ENCODE results near the gene PCMTD2. TPM values are rescaled to one million over a fixed set of nuclear protein-coding genes. Genes with fewer than 3 reads are reported as not detected.
"Not testable (repeated sequence)": the region's sequence is repeated elsewhere in the genome, so short reads cannot be mapped to it uniquely, and the experiment has no call there.

Gene PCMTD2
- total RNA-seq, 3 donors from 2014 or later: 20.4 to 24.4 (median 21.2) TPM

GRCh38 chr20:64229507-64230061 lies 26.0 kb upstream of the PCMTD2 start:
- ATAC-seq (no peak), DNase-seq (no peak)
- H3K9me3 Mint-ChIP-seq: no peaks in the 10 kb centered on the region
- no peaks in the 10 kb centered on the region for H3K36me3 Mint-ChIP-seq (ENCODE audit: insufficient read depth)
- H3K4me3 Mint-ChIP-seq: no peak overlapping the region
- H3K4me1 Mint-ChIP-seq (ENCODE audit: low read depth): peaks cover 37% of the 10 kb centered on the region
- H3K27me3 Mint-ChIP-seq (ENCODE audit: low read depth): peaks cover 1% of the 10 kb centered on the region

GRCh38 chr20:64230461-64231145 lies 24.9 kb upstream of the PCMTD2 start:
- Mint-ChIP-seq H3K9me3 (no peaks in the 10 kb centered on the region), H3K27me3 (ENCODE audit: low read depth) (peaks cover 1% of the 10 kb centered on the region), H3K36me3 (ENCODE audit: insufficient read depth) (no peaks in the 10 kb centered on the region), H3K4me3 (no peak overlapping the region), H3K4me1 (ENCODE audit: low read depth) (peaks cover 33% of the 10 kb centered on the region)
- ATAC-seq: no peak
- DNase-seq: no peak

- peaks cover 22% of the 10 kb centered on the region for H3K4me1 Mint-ChIP-seq (ENCODE audit: low read depth)
- H3K27me3 Mint-ChIP-seq (ENCODE audit: low read depth): no peaks in the 10 kb centered on the region
- H3K4me3 Mint-ChIP-seq: no peak overlapping the region
- ATAC-seq: no peak
- DNase-seq: no peak
- H3K9me3 Mint-ChIP-seq: no peaks in the 10 kb centered on the region
- no peaks in the 10 kb centered on the region for H3K36me3 Mint-ChIP-seq (ENCODE audit: insufficient read depth)
Observed at GRCh38 chr20:64231621-64232550, 23.7 kb upstream of the PCMTD2 start.

GRCh38 chr20:64232794-64233193 lies 22.8 kb upstream of the PCMTD2 start:
- H3K9me3 Mint-ChIP-seq: no peaks in the 10 kb centered on the region
- DNase-seq (no peak), ATAC-seq (no peak)
- no peaks in the 10 kb centered on the region for H3K36me3 Mint-ChIP-seq (ENCODE audit: insufficient read depth)
- H3K4me1 Mint-ChIP-seq (ENCODE audit: low read depth): peaks cover 15% of the 10 kb centered on the region
- H3K4me3 Mint-ChIP-seq: no peak overlapping the region
- no peaks in the 10 kb centered on the region for H3K27me3 Mint-ChIP-seq (ENCODE audit: low read depth)

DNA sequence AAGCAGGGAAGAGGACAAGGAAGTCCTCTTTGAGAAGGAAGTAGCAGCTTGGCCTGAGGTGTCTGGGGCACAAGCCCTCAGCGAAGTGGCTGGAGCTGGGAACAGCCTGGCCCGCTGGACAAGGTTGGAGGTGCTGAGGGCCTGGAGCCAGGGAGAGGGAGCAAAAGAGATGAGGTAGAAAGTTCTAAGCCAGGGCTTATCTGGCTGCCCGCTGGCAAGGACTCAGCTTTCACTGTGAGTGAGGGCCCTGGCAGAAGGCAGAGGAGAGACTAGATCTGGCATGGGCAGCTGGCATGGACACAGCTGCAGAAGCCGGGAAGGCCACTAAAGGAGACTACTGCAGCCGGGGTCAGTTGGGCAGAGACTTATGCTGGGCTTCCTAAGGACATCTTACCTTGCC lies 21.8 kb upstream of the PCMTD2 start:
- H3K4me3 Mint-ChIP-seq: no peak overlapping the region
- peaks cover 10% of the 10 kb centered on the region for H3K4me1 Mint-ChIP-seq (ENCODE audit: low read depth)
- no peaks in the 10 kb centered on the region for H3K27me3 Mint-ChIP-seq (ENCODE audit: low read depth)
- no peaks in the 10 kb centered on the region for H3K9me3 Mint-ChIP-seq
- ATAC-seq (no peak), DNase-seq (no peak)
- H3K36me3 Mint-ChIP-seq (ENCODE audit: insufficient read depth): no peaks in the 10 kb centered on the region

DNA sequence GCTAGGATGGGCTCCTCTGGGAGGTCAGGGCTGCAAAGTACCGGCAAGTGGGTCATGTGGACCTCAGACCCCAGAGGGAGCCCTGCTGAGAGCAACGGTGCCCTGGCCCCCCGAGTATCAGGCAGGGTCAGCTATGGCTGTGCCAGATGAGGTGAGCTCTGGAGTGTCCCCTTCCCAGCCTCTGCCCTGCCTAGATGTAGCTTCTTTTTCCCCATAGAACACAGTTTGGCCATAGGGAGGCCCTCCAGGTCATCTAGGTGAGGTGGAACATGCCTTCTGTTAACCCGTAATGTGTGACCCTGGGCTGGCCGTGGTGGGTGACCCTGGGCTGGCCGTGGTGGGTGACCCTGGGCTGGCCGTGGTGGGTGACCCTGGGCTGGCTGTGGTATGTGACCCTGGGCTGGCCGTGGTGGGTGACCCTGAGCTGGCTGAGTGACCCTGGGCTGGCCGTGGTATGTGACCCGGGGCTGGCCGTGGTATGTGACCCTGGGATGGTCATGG lies 21.2 kb upstream of the PCMTD2 start:
- no peak for ATAC-seq
- Mint-ChIP-seq H3K4me3 (no peak overlapping the region), H3K9me3 (no peaks in the 10 kb centered on the region), H3K36me3 (ENCODE audit: insufficient read depth) (no peaks in the 10 kb centered on the region), H3K27me3 (ENCODE audit: low read depth) (no peaks in the 10 kb centered on the region), H3K4me1 (ENCODE audit: low read depth) (peaks cover 10% of the 10 kb centered on the region)
- DNase-seq: no peak

DNA sequence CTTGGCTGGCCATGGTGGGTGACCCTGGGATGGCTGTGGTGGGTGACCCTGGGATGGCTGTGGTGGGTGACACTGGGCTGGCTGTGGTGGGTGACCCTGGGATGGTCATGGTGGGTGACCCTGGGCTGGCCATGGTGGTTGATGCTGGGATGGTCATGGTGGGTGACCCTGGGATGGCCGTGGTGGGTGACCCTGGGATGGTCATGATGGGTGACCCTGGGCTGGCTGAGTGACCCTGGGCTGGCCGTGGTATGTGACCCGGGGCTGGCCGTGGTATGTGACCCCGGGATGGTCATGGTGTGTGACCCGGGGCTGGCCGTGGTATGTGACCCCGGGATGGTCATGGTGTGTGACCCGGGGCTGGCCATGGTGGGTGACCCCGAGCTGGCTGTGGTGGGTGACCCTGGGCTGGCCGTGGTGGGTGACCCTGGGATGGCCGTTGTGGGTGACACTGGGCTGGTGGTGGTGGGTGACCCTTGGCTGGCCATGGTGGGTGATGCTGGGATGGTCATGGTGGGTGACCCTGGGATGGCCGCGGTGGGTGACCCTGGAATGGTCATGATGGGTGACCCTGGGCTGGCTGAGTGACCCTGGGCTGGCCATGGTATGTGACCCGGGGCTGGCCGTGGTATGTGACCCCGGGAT lies 20.5 kb upstream of the PCMTD2 start:
- H3K4me1 Mint-ChIP-seq (ENCODE audit: low read depth); H3K4me3 Mint-ChIP-seq; H3K36me3 Mint-ChIP-seq (ENCODE audit: insufficient read depth); DNase-seq; H3K9me3 Mint-ChIP-seq; ATAC-seq; H3K27me3 Mint-ChIP-seq (ENCODE audit: low read depth): not testable (repeated sequence)

DNA sequence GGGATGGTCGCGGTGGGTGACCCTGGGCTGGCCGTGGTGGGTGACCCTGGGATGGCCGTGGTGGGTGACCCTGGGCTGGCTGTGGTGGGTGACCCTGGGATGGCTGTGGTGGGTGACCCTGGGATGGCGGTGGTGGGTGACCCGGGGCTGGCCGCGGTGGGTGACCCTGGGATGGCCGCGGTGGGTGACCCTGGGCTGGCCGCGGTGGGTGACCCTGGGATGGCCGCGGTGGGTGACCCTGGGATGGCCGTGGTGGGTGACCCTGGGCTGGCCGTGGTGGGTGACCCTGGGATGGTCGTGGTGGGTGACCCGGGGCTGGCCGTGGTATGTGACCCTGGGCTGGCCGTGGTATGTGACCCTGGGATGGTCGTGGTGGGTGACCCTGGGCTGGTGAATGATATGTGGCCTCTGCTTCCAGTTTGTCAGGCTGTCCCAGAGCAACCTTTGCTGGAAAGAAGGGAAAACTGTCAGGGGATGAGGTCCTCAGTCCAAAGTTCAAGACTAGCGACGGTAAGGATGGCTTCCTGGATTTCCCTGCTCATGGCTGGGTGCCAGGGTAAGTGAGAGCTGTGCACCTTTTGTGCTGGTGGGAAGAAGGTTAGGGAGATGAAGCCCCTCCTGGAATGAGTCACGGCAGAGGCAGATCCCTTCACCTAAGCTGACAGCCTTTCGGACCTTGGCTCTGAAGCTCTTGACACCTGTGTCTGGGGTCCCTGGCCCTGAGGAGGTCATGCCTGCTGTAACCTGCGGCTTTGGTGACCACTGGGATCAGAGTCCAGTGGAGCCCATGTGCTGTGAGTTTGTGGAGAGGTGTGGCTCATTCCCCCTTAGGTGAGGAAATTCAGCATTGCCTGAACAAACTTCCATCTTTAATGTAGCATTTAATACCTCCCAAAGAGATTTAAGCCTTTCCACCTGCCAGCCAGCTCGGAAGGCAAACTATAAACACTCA lies 19.1 kb upstream of the PCMTD2 start:
- DNase-seq (no peak), ATAC-seq (no peak)
- Mint-ChIP-seq H3K27me3 (ENCODE audit: low read depth) (no peaks in the 10 kb centered on the region), H3K9me3 (no peaks in the 10 kb centered on the region), H3K4me1 (ENCODE audit: low read depth) (peaks cover 10% of the 10 kb centered on the region), H3K4me3 (no peak overlapping the region), H3K36me3 (ENCODE audit: insufficient read depth) (no peaks in the 10 kb centered on the region)

DNA sequence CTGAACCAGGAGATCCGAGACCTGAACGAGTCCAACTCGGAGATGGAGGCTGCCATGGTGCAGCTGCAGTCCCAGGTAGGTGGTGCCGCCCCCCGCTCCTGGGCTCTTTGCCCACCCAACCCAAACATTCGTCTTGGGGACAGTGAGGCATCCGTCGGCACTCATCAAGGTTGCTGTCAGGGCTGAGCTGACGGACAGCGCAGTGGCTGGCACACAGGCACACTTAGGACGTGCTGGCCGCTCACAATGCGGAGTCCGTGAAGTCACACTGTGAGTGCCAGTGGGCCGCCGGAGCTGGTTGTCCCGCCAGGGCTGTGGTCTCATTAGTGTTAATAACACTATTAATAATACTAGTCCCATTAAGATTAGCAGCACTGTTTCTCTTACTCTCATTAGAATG lies 18.2 kb upstream of the PCMTD2 start:
- H3K4me3 Mint-ChIP-seq: no peak overlapping the region
- no peaks in the 10 kb centered on the region for H3K9me3 Mint-ChIP-seq
- DNase-seq (no peak), ATAC-seq (no peak)
- H3K4me1 Mint-ChIP-seq (ENCODE audit: low read depth): peaks cover 10% of the 10 kb centered on the region
- no peaks in the 10 kb centered on the region for H3K27me3 Mint-ChIP-seq (ENCODE audit: low read depth)
- no peaks in the 10 kb centered on the region for H3K36me3 Mint-ChIP-seq (ENCODE audit: insufficient read depth)

DNA sequence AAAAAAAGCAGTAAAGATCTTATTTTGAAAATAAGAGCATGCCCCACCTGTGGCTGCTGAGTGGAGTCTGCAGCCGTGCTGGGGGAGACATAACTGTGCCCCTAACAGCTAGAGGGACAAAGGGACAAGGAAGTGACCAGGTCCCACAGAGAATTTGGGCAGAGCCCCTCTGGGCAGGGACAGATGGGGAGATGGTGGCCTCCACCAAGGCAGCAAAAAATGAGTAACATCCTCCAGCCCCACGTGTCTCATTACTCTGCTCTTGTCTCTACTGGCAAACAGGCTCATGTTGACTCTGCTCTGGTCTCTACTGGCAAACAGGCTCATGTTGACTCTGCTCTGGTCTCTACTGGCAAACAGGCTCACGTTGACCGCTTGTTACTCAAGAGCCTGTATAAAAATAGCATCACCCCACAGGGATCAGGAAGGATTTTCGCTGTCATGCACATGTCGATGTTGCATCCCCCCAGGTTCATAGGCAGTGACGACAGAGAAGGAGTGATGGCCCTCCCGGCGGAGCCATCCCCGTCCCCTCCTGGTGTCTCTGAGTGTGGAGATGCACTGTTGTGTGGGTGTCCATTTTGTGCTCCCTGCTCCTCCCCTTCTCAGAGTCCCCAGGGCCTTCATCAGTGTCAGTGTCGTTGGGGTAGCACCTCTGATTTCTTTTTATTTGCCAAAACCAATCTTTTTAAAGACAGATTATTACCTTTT lies 17.3 kb upstream of the PCMTD2 start:
- DNase-seq: no peak
- Mint-ChIP-seq H3K27me3 (ENCODE audit: low read depth) (no peaks in the 10 kb centered on the region), H3K9me3 (no peaks in the 10 kb centered on the region), H3K4me3 (no peak overlapping the region), H3K4me1 (ENCODE audit: low read depth) (peaks cover 7% of the 10 kb centered on the region), H3K36me3 (ENCODE audit: insufficient read depth) (no peaks in the 10 kb centered on the region)
- ATAC-seq: no peak

GRCh38 chr20:64238851-64239387 lies 16.6 kb upstream of the PCMTD2 start:
- peaks cover under 1% of the 10 kb centered on the region for H3K4me1 Mint-ChIP-seq (ENCODE audit: low read depth)
- H3K4me3 Mint-ChIP-seq: no peak overlapping the region
- H3K36me3 Mint-ChIP-seq (ENCODE audit: insufficient read depth): no peaks in the 10 kb centered on the region
- H3K27me3 Mint-ChIP-seq (ENCODE audit: low read depth): no peaks in the 10 kb centered on the region
- ATAC-seq (no peak), DNase-seq (no peak)
- H3K9me3 Mint-ChIP-seq: no peaks in the 10 kb centered on the region

- ATAC-seq: no peak
- Mint-ChIP-seq H3K9me3 (no peaks in the 10 kb centered on the region), H3K4me1 (ENCODE audit: low read depth) (no peaks in the 10 kb centered on the region), H3K36me3 (ENCODE audit: insufficient read depth) (no peaks in the 10 kb centered on the region), H3K27me3 (ENCODE audit: low read depth) (peaks cover 2% of the 10 kb centered on the region), H3K4me3 (no peak overlapping the region)
- DNase-seq: no peak
Observed at GRCh38 chr20:64239449-64240242, 15.9 kb upstream of the PCMTD2 start.
